Measurements from ENCODE around the gene COTL1. TPM values are rescaled to one million over a fixed set of nuclear protein-coding genes. Genes with fewer than 3 reads are reported as not detected.

Gene COTL1
- total RNA-seq, 2 experiments from 2014 or later = 125 to 232 TPM

GRCh38 chr16:84650062-84650991 lies 32.4 kb upstream of the COTL1 start:
- intact Hi-C loops (cut with micrococcal nuclease; ENCODE audit: unreplicated experiment) = no loop called here
- Histone ChIP-seq H3K4me2 (ENCODE audit: low read length) (no peak overlapping the region), H3K36me3 (ENCODE audit: insufficient read depth, low read length) (peaks cover 49% of the 10 kb centered on the region), H3K9me2 (ENCODE audit: insufficient read depth, low read length) (no peaks in the 10 kb centered on the region), H3K9me3 (ENCODE audit: low read length) (no peaks in the 10 kb centered on the region), H3K4me1 (ENCODE audit: insufficient read depth, low read length, poor library complexity, severe bottlenecking) (peaks cover 36% of the 10 kb centered on the region), H2AFZ (ENCODE audit: low read length) (no peak overlapping the region), H3K27ac (ENCODE audit: low read depth, low read length, poor library complexity, severe bottlenecking) (no peak overlapping the region), H3K79me2 (ENCODE audit: insufficient read depth, low read depth, low read length) (peaks cover 11% of the 10 kb centered on the region; the same call in 1 of the 2 replicates), H3K4me3 (ENCODE audit: low read depth, low read length, poor library complexity, severe bottlenecking) (no peak overlapping the region), H4K20me1 (ENCODE audit: insufficient read depth, low read length) (0 out of 2 replicates have a peak, but pooled peaks cover 9% of the 10 kb centered on the region)
- BruUV-seq (replicated peaks) = no TSS peak
- TF ChIP-seq CTCF (conservative IDR thresholded peaks at IDR 0.05; ENCODE audit: low read length) (no peak), EZH2phosphoT487 (IDR thresholded peaks at IDR 0.05; ENCODE audit: borderline replicate concordance, low read depth, low read length) (no peak)
- DNase-seq (ENCODE audit: low spot score) = no peak
- ChIA-PET CTCF (ENCODE audit: unreplicated experiment) (no interaction called here), POLR2A (interaction anchor here (0.6 to 1.2 kb wide), 3 partner anchors 8 to 33 kb away, joined by 3 to 4 read pairs (median 3); no protein-coding TSS in a partner anchor)

GRCh38 chr16:84649511-84649861 lies 31.6 kb upstream of the COTL1 start:
- Histone ChIP-seq H3K9me2 (ENCODE audit: insufficient read depth, low read length) (no peaks in the 10 kb centered on the region), H4K20me1 (ENCODE audit: insufficient read depth, low read length) (0 out of 2 replicates have a peak, but pooled peaks cover 9% of the 10 kb centered on the region), H3K36me3 (ENCODE audit: insufficient read depth, low read length) (peaks cover 41% of the 10 kb centered on the region), H3K79me2 (ENCODE audit: insufficient read depth, low read depth, low read length) (peaks cover 11% of the 10 kb centered on the region; the same call in 1 of the 2 replicates), H3K9me3 (ENCODE audit: low read length) (no peaks in the 10 kb centered on the region), H3K27ac (ENCODE audit: low read depth, low read length, poor library complexity, severe bottlenecking) (no peak overlapping the region), H2AFZ (ENCODE audit: low read length) (no peak overlapping the region), H3K4me2 (ENCODE audit: low read length) (peak overlapping the region; percentile 99), H3K4me1 (ENCODE audit: insufficient read depth, low read length, poor library complexity, severe bottlenecking) (peaks cover 39% of the 10 kb centered on the region), H3K4me3 (ENCODE audit: low read depth, low read length, poor library complexity, severe bottlenecking) (peak overlapping the region; percentile 87)
- no peak for DNase-seq (ENCODE audit: low spot score)
- TF ChIP-seq EZH2phosphoT487 (IDR thresholded peaks at IDR 0.05; ENCODE audit: borderline replicate concordance, low read depth, low read length) (no peak), CTCF (conservative IDR thresholded peaks at IDR 0.05; ENCODE audit: low read length) (no peak)
- intact Hi-C loops (cut with micrococcal nuclease; ENCODE audit: unreplicated experiment) = no loop called here
- POLR2A ChIA-PET = interaction anchor here (1.0 to 1.2 kb wide), 2 partner anchors 8 to 9 kb away, joined by 3 to 4 read pairs; no protein-coding TSS in a partner anchor
- BruUV-seq (replicated peaks) = no TSS peak
- CTCF ChIA-PET (ENCODE audit: unreplicated experiment) = no interaction called here

Measured in OCI-LY7 (cell line).